ENCODE measurements around the gene CHST6.
"Not testable (repeated sequence)": the region's sequence is repeated elsewhere in the genome, so short reads cannot be mapped to it uniquely, and the experiment has no call there.

CHST6 gene

DNA sequence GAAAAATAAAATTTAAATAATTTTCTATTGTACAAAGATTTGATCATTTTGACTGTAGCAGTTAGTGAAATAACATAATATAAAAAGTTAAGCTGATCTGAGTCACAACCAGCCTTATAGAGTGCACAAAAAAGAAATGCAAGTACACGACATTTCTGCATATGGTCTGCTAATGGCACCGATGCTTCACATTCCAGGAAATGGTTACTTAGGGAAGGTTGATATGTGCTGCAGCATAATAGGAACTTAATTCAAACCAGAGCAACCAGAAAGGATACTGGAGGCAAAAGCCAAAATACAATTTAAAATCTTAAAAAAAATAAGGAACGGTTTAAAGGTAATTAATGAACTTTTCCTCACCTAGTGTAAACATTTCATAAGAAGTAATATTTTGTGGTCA, 51.9 kb downstream of the CHST6 start:
- DNase-seq (ENCODE audit: low read depth in 3 of 3), result no peak

DNA sequence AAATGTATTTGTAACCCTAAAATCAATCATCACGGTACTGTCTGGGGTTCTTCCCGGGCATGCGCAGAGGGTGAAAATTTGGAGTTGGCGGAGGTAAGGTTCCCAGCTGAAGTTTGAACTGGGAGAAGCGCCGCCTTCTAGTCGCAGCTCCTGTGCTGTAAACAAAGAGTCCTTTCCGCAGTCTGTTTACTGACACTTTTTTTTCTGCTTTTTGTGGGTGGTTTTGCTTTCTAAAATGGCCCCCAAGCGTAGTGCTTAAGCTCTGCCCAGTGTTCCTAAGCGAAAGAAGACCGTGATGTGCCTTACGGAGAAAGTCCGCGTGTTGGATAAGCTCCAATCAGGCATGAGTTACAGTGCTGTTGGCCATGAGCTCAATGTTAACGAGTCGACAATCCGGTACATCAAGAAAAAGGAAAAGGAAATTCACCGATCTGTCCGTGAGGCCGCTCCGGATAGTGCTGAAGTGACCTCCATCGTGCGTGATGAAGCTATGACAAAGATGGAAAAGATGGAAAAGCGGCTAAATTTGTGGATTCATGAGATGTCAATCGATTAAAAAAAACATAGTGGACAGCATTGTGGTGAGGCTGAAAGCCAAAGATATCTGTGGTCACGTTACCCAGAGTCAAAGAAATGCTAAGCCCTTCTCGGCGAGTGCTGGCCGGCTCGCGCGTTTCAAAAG, 61.4 kb downstream of the CHST6 start:
- DNase-seq (ENCODE audit: low read depth in 3 of 3), result peak in 1 of 3 experiments; percentile 5

DNA sequence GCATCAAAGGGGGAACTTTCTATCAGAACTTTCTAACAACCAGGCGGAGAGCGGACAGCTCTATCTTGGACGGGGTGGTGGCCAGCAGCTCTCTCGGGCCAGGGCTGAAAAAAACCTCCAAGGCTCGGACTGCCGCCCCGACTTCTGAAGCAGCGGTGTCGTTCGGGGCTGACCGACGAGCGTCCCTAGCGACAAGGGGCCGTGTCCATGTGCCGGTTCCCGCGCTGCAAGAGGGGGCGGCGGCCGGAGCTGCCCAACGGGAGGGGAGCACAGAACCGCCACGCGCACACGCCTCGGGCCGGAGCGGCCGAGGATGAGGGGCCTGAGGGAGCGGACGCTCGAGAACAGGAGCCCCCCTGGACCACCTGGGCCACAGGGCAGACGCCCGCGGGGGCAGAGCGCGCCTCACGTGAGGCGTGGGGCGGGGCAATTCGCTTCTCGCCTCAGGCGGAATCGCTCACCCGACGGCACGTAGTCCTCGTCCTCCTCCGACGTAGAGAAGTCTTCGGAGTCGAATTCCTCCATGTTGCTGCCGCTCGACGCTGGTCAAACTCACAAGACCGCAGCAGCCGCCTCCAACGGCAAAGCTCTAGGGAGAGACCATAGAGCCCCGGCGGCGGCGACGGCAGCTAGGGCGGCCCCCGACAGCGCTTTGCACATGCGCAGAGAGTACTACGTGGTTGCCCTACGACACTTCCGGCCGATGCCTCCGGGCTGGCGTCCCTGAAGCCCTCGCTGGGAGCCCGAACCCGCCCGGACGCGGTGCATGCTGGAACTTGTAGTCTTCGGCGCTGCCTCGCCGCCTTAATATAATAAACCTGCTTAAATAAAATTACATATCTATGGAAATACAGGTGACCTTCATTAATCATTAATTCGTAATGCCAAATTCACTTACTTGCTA, 62.2 kb downstream of the CHST6 start, which contains the start of gene CFDP1:
Gene CFDP1 (minus strand): TSS at position 676 of the 904 bp plus-strand sequence. CDS start 151 bp downstream, at position 525.
- DNase-seq (ENCODE audit: low read depth in 3 of 3), result peak; percentile 89 to 92 (median 90)

GRCh38 chr16:75429621-75430403, 65.4 kb downstream of the CHST6 start:
- DNase-seq (ENCODE audit: low read depth in 3 of 3), result no peak

DNA sequence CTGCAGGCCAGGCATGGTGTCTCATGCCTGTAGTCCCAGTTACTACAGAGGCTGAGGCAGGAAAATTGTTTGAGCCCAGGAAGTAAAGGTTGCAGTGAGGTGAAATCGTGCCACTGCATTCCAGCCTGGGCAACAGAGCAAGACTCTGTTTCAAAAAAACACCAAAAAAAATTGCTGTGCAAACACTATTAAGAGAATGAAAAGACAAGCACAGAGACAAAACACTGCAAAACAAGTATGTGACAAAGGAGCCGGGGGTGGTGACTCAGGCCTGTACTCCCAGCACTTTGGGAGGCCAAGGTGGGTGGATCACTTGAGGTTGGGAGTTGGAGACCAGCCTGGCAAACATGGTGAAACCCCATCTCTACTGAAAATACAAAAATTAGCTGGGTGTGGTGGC, 68.7 kb downstream of the CHST6 start:
- not testable (repeated sequence) for DNase-seq (ENCODE audit: low read depth in 3 of 3)

DNA sequence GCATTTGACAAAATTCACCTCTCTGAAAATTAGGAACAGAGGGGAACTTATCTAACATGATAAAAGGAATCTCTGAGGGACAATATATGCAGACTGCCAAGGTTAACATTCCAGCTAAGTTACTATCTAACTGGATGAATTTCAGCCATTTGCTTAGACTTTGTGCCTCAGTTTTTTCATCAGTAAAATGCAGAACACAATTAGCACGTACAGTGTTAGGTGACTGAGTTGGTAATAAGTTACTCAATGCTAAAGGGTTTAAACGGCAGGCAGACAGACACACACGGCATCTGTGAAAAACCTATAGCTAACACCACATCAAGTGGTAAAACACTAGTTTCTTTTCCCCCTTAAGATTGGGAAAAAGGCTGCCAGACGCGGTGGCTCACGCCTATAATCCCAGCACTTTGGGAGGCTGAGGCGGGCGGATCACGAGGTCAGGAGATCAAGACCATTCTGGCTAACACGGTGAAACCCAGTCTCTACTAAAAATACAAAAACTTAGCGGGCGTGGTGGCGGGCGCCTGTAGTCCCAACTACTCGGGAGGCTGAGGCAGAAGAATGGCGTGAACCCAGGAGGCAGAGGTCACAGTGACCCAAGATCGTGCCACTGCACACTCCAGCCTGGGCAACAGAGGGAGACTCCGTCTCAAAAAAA, 71.0 kb downstream of the CHST6 start:
- not testable (repeated sequence) for DNase-seq (ENCODE audit: low read depth in 3 of 3)

DNA sequence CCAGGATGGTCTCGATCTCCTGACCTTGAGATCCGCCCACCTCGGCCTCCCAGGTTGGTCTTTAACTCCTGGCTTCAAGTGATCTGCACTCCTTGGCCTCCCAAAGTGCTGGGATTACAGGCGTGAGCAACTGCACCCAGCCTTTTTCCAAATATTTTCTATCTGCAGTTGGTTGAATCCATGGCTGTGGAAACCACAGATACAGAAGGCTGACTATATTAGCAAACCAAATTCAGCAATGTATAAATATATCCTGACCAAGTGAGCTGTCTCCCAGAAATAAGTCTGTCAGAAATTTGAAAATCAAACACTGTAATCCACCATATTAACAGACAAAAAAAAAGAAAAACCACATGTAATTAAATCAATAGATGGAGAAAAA, 71.5 kb downstream of the CHST6 start:
- no peak for DNase-seq (ENCODE audit: low read depth in 3 of 3)

Measured in stimulated activated CD4-positive, alpha-beta T cell treated with anti-CD3 and anti-CD28 coated beads, TNF-alpha, amount 100 ng/mL, for 4 hours (primary cell).